HG02884 (cell line): ENCODE measurements around the gene ARPP21.

Source experiments
- ATAC-seq: cut with Tn5 transposase; IDR thresholded peaks from one replicate; pipeline ENCODE4 v1.9.1; 2021; ENCODE audit warnings: mild to moderate bottlenecking, moderate library complexity; ENCODE audit not compliant: unreplicated experiment

Gene ARPP21

DNA sequence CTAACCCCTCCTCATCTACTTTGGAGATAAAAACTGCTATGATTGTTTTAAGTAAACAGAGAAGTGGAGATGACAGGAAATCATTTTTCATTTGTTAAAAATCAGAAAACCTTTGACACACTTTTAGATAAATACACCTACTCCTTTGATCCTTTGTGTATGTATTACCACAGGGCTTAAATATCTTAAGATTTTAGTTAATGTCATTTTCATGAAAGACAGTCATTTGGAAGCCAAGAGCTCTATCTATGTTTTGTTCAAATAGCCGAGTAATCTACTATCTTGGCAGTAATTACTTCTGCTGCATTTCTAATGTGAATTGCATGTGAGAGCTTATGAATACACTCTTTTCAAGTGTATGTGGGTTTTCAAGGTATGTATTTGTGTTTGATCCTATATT, 2.0 kb downstream of the ARPP21 start:
- ATAC-seq, result no peak

DNA sequence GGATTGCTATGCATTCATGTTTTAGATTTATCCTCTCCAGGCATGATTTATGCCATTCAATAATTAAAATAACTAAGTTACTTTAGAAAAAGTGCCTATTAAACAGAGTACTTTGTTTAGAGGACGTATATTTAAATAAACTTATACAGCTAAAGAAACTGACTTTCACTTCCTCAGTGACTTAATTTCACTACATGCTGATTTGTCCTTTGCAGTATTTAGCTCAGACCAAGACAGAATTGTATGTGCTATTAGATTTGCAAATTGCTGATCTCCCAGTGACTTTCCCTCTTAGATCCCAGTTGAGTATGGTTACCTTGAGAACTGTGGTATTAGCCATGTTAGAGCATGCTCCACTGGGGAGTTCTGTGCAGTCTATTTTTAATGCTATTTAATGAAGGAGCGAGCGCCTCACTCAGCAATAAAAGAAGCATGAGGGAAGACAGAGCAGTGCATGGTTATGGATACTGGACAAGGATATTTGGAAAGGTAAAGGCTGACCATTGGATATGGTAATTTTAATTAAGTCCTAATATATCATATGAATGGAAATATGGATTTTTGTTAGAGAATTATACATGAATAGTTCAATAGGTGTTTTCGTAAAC, 2.7 kb downstream of the ARPP21 start:
- ATAC-seq, result no peak

DNA sequence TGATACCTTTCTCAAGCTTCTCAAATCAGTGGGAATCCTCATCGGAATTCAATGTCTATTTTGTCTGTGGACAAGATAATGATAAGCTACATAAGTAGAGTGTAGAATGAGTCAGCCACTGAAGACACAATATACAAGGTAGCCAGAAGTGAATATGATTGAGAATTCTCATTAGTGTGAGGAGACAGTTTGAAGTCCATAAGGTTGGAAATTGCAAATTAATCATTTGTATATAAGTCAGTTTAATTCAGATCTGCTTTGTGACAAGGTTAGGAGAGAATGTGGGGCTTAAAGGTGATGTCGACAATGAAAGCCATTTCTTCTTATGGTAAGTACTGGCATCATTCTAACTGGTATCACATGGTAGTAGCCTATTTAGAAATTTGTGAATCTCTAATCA, 4.2 kb downstream of the ARPP21 start:
- no peak for ATAC-seq

DNA sequence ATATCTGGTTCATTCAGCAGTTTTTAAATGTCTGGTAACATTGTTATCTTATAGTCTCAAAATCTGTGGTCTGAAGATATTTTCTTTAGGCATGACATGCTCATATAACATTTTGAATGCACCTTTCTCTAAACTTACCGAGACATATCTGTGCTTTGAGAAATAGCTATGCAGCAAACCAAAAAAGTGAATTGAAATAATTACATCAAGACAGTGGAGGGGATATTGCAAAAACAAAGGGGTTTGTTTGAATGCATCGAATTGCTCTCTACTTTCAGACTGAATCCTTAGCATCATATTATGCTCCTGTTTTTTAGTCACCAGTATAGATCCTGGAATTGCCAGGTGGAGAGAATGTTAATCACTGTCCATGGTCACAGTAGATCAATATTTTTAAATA, 5.1 kb downstream of the ARPP21 start:
- no peak for ATAC-seq

DNA sequence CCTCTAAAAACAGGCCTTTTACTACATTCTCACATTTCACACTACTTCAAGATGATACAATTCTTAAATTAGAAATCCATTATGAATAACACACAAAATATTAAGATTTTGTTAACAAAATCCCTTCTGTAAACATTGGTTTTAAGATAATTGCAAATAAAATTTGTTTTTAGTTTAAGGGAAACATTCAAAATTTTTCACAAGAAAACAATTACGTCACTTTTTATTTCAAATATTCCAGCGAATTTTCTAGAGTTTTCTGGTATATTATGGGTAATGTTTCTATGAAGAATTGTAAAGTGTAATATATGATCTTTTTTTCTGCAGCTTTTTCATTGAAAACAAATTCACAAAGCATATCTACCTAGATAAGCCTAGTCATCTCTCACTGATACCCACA, 5.9 kb downstream of the ARPP21 start:
- ATAC-seq, result no peak

DNA sequence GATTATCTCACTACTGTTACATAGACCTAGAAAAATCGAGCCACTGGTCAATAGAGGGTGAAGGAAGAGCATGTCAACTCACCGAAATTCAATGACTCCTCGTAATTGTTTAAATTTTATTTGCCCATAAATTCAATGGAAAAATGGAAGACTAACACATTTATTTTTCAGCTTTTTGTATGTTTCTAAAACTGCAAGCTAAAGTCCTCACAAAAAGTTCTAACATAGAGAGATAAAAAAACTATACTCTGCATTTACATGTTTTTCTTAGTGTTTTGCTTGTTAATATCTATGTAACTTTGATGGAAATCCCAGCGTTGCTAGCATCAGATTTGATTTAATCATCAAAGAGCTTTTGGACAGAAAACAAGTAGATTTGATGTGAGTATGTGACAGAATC, 6.8 kb downstream of the ARPP21 start:
- ATAC-seq, result no peak

DNA sequence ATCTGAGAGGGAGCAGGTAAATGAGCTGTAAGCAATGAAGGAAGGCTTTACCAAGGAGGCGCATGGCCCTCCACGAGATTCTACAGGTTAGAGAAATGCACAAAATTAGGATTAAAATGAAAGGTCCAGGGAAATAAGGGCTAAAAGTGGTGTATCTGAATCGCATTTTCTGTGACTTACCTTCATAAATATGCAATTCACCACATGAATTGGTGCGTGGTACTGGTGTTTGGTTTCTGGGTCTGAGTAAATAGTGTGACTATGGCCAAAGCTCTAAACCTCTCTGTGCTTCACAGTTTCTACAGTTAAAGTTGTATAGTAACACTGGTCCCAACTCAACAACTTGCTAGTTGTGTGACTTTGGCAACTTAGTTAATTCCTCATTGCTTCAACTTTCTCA, 8.1 kb downstream of the ARPP21 start:
- no peak for ATAC-seq

DNA sequence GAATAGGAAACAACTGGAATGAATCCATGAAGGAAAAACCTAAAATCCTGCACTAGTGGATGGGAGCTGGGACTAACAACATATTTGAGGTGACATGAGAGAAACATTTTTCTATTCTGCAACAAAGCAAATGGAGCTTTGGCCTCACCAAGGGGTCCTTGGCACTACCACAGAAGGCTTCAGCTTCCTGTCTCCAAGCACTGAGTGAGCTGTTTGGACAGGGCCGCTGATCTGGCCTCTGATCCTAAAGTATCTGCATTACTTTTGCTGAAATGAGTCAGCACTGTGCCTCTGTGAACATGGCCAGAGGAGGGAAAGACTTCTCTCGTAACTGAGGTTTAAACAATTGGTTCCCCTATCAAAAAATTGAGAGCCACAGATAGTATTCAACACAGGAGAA, 9.0 kb downstream of the ARPP21 start:
- no peak for ATAC-seq

DNA sequence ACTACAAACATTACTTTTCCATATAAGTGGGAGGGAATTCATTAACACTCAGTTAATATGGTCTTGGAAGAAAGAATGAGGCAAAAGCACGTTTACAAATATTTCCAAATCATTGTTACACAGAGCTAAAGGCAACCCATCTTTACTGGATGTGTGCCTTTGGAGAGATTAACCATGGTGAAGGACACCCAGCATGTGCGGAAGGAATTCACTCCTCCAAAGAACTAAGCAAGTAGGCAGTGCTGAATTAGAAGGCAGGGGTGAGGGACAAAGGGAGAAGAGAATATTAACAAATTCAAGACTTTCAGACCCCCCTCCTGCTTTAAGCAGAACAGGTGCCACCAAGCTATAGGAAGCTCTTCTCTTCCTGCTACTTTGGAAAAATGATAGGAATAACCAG, 10.1 kb downstream of the ARPP21 start:
- no peak for ATAC-seq

DNA sequence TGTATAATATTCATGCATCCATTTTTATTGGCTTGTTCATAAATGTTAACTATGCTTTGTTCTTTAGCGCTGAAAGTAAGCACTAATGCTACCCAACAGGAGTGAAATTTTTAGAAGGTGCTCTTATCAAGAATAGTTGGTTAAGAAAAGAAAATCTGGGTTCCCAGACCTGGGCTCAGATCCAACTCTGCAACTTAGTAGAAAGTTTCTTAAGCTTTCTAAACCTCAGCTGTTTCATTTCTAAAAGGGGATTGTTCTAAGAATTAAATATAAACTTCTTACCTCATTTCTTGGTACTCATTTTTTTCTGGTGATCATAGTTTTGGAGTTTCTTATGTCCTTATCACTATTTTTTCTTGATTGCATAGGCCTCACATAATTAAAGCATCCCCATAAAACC, 12.1 kb downstream of the ARPP21 start:
- ATAC-seq, result no peak

DNA sequence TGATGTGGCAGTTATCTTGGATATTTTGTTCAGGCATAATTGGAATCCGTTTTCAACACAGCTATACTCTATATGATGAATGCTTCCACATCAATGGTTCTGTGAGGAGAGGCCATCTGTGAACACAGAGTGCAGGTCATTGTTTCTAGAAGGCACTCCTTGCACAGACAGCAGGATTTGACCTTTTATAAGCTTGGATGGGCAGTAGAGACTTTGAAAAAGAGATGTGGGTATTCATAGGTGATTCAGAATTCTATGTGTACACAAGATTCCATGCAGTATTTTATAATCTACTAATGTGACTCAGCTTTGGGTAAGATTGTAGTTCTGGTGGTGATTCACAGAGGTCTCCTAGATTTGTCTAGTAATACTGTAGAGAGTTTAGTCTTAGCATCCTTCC, 12.5 kb downstream of the ARPP21 start:
- ATAC-seq, result no peak

DNA sequence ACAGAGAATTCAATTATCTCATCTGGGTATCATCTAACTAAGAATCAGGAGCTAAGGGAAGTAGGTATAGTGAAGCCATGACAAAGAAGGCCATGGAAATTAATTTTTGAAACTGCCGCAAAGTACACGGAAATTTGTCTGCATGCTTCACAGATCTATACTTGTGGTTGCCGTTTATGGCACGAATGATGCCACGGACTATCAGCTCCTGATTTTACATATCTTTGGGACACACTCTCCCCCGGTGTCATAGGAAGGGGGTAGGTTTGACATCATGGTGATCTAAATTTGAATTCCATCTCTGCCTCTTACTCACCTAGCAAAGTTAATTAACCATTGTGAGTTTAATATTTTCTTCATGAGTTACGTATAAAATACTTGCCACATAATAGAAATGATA, 14.0 kb downstream of the ARPP21 start:
- no peak for ATAC-seq

DNA sequence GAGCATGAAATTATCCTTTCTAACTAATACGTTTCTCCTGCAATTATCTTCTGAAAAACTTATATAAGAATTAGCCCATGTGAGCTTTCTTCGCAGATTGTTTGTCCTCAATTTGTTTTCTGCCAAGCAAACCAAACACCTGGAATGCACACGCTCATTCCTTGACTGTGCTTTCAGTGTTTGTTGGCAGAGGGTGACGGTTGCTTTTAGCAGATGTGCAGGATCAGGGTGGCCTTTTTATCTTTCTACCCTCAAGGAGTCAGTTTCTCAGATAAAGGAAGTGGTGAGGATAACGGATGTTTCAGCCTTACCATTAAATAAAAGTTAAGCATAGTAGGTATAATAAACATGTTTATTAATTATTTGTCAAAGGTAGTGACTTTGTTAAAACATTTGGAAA, 15.2 kb downstream of the ARPP21 start:
- ATAC-seq, result no peak

DNA sequence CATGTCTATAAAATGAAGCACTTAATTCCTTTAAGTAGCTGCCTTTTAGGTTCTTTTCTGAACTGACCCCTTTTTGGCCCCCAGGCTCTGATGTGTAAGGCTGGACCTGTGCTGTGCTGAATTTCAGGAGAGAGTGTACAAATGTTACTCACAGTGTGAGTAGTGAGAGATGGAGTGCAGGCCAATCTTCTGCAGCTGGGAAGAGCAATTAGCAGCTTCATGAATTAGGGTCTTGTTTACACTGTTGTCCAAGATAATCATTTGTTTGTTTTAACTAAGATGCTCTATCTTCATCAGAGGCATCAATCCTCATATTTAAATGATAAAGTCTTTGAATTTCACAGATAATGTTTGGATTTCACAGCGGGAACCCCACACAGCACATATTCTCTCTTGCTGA, 19.4 kb downstream of the ARPP21 start:
- ATAC-seq, result no peak

DNA sequence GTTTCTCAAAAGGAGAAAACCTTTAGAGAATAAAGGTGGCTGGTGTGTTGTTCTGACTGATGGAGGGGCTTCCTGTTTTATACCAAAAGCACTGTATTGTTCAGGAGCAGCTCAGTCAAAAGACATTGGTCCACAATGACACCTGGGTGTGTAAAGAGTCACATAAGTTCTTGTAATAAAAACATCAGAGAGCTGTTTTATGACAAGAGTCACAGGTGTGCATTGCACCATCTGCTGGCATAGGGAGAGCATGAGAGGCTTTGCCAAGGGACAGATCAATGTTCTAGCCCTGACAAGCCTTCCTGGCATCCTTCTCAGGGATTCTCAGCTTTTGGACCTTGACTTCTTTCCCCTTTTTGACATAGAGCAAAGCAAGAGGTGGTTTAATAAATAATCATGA, 20.4 kb downstream of the ARPP21 start:
- peak; percentile 42 for ATAC-seq

DNA sequence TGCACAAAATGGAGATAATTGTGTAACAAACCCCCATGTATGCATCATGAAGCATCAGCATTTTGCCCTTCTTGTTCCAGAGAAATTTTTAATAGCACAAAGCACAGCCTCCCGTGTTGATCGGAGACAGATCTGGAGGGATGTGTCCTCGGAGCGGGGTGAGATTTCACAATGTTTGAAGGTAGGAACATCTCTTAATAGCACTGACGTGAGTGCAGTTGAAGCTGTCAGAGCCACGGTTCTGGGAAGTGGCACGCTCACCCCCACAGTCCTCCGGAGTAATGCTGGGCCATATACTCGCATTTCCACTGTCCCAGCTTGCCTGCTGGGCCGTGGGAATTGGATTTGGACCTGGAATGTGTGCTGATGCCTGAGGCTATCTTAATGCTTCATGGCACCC, 24.1 kb downstream of the ARPP21 start:
- ATAC-seq, result no peak

DNA sequence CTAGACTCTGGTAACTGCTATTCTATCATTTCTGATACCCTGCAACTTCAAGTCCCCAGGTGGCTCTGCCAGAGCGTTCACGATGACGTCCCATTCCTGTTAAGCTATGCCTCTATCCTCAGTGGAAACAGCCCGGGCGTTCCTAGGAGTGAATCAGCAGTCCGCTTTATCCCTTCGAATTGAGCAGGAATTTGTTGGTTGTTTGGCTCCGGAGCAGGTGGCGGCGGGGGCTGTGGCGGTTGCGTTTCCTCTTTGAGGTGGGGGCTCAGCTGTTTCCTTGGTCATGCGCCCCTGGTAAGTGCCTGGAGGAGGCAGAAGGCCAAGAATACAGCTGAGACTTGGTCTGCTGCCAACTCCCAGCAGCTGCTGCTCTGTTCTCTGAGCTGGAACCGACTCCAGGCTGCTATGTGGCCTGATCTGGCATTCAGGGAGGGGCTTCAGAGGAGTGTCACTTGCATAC, 25.2 kb downstream of the ARPP21 start:
- peak; percentile 63 for ATAC-seq

DNA sequence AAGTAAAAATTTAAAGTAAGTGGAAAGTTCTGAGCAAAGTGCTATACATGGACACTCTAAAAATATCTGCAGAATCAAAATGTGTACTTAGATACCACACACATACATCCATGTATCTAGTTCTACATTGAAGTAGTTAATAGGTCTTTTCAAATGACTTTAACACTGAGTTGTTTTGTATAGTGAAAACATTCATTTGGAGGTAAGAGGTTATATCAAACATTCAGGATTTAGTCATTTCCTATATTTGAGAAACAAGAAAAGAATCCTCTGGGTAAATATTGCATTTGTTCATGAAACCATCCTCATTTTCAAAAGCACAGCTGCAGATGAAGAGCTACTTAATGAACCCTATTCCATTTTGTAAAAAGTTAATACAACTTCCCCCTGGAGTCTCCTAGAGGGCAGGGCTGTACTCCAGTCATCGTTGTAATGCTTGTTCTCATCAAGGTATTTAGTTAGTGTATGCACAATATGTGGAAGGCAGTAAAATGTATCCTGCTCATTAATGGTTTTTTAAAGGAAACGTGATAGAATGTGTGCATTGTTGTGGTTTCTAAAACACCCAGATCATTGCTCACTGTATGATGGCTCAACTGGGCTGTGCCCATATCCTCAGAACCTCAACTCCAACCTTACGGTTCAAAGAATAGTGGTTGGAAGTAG, 26.2 kb downstream of the ARPP21 start:
- ATAC-seq, result no peak

DNA sequence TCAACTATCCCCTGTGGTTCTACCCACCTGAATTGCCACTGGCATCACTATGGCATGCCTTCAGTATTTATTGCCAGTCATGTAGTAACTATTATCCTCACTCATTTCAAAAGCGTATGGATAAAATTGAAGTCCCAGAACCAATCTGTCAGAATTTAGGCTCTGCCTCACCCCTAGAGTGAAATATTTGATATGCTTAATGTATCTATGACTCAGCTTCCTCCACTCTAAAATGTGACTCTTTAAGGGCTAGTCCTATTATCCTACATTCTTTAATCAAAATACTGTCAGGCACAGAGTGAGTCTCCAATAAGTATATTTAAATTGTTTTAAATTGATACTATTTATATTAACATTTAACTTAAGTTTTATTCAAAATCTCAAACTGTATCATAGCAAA, 27.6 kb downstream of the ARPP21 start:
- no peak for ATAC-seq

DNA sequence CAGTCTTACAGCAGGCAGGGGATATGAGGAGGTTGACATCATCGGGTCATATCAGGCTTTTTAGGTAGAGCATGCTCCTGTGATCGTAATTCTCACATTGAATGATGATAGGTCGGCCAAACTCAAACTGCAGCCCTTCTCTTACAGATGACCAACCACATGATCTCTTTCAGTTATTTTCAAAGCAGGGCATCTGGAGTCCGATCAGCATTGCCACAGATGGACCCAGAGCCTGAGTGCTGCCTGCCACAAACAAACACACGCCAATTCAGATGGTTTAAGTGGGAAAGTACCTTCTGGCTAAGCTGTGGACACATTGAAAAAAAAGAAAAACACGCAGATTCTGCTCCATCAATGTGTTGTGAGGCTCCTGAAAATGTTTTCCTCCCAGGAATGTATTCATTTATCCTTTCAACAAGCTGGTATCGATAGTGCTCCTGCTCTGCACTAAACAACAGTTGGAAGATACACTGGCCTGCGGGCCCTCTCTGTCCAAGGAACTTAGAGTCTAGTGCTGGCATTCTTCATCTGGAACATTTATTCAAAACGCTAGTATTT, 31.2 kb downstream of the ARPP21 start:
- no peak for ATAC-seq

DNA sequence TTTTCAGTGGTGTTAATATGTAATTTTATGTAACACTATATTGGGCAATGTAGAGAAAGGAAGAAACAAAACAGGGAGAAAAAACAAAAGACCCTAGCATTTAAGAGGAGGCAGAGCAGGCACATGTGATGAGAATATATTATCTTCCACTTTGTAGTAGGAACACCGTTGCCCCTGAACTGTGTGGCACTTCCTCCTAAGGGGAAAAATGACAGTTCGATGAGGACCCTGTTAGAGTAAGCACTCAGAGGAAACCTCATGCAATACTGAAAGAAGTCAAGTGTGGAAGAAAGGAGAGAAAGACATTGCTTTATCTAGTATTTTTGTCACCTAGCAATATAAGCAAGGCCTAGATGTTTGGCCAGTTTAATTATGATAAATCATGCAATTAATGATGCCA, 32.2 kb downstream of the ARPP21 start:
- no peak for ATAC-seq

DNA sequence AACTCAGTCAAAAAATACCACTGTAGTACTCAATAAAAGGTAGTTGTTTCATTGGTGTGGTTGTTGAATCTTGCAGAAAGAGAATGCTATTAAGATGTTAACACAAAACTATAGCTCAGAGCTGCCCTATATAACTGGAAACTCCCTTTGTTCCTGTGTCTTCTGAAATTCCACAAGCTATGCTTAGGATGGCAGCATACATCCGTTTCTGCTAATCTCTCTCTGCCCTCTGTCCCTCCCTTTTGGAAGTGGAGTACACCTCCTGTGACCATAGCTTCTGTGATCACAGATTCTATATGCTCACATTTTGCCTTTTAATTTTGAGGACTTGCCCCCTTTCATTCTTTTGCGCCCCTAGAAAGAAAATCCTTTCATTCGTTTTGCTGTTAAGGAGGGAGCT, 33.7 kb downstream of the ARPP21 start:
- no peak for ATAC-seq
